Measurements from ENCODE around the gene FBN3. TPM values are rescaled to one million over a fixed set of nuclear protein-coding genes. Genes with fewer than 3 reads are reported as not detected.

The FBN3 gene
- polyA plus RNA-seq, 1 experiment = not detected

GRCh38 chr19:8185343-8186068, 36.1 kb upstream of the FBN3 start:
- Histone ChIP-seq H3K9me3 (ENCODE audit: control insufficient read depth, insufficient read depth, low read length) (no peaks in the 10 kb centered on the region), H3K27ac (ENCODE audit: low read depth, low read length) (no peak overlapping the region), H3K4me3 (ENCODE audit: low read depth, low read length) (no peak overlapping the region), H3K27me3 (ENCODE audit: control insufficient read depth, insufficient read depth, low read length) (peaks cover 6% of the 10 kb centered on the region)
- POLR2A ChIA-PET = no interaction called here
- CTCF ChIA-PET = interaction anchor here (0.7 kb wide), 1 partner anchor 215 kb away, joined by 4 read pairs; no protein-coding TSS in a partner anchor
- TF ChIP-seq CTCF (IDR thresholded peaks at IDR 0.05; ENCODE audit: low read depth, low read length) = no peak
- DNase-seq (ENCODE audit: low read depth, low spot score) = no peak

DNA sequence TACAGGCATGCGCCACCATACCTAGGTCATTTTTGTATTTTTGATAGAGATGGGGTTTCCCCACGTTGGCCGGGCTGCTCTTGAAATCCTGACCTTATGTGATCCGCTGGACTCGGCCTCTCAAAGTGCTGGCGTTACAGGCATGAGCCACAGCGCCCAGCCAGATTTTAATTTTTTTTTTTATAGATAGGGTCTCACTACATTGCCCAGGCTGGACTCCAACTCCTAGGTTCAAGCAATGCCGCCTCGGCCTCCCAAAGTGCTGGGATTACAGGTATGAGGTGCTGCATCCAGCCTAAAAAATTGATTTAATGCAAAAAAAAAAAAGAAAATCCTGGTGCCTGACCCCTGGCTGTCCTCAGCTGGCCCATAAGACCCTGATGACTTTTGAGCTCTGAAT, 34.9 kb upstream of the FBN3 start:
- no peaks in the 10 kb centered on the region for H3K9me3 ChIP-seq (ENCODE audit: control insufficient read depth, insufficient read depth, low read length)
- H3K27ac ChIP-seq (ENCODE audit: low read depth, low read length) = no peak overlapping the region
- TF ChIP-seq CTCF (IDR thresholded peaks at IDR 0.05; ENCODE audit: low read depth, low read length) = no peak
- H3K27me3 ChIP-seq (ENCODE audit: control insufficient read depth, insufficient read depth, low read length) = peaks cover 6% of the 10 kb centered on the region
- H3K4me3 ChIP-seq (ENCODE audit: low read depth, low read length) = no peak overlapping the region
- POLR2A ChIA-PET = interaction anchor here (0.7 kb wide), 1 partner anchor 9 kb away, joined by 4 read pairs; no protein-coding TSS in a partner anchor
- CTCF ChIA-PET = no interaction called here
- DNase-seq (ENCODE audit: low read depth, low spot score) = no peak

GRCh38 chr19:8180018-8180417, 30.6 kb upstream of the FBN3 start:
- no peak for TF ChIP-seq CTCF (IDR thresholded peaks at IDR 0.05; ENCODE audit: low read depth, low read length)
- ChIA-PET POLR2A (no interaction called here), CTCF (interaction anchor here (0.9 kb wide), 1 partner anchor 21 kb away, joined by 6 read pairs; no protein-coding TSS in a partner anchor)
- Histone ChIP-seq H3K27me3 (ENCODE audit: control insufficient read depth, insufficient read depth, low read length) (peaks cover 6% of the 10 kb centered on the region), H3K27ac (ENCODE audit: low read depth, low read length) (no peak overlapping the region), H3K4me3 (ENCODE audit: low read depth, low read length) (no peak overlapping the region), H3K9me3 (ENCODE audit: control insufficient read depth, insufficient read depth, low read length) (no peaks in the 10 kb centered on the region)
- DNase-seq (ENCODE audit: low read depth, low spot score) = no peak

DNA sequence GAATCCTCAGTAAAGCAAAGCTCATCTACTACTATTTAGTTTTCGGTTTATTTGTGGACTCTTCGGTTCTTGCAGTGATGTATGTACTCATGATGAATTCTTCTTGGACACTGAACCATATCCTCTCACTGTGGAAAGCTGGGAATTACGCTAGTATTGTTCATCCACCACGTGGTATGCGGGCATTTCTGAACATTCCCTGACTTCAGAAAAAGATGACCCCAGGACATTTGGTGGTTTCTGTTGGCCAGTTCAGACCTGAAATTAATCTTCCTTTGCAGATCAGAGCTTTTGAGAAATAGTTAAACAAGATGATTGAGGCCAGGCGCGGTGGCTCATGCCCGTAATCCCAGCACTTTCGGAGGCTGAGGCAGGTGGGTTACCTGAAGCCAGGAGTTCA, 25.3 kb upstream of the FBN3 start:
- ChIA-PET POLR2A (interaction anchor here (0.6 kb wide), 1 partner anchor 10 kb away, joined by 4 read pairs; no protein-coding TSS in a partner anchor), CTCF (interaction anchor here (1.4 kb wide), 1 partner anchor 172 kb away, joined by 4 read pairs; no protein-coding TSS in a partner anchor)
- DNase-seq (ENCODE audit: low read depth, low spot score) = no peak
- no peak for TF ChIP-seq CTCF (IDR thresholded peaks at IDR 0.05; ENCODE audit: low read depth, low read length)
- Histone ChIP-seq H3K27me3 (ENCODE audit: control insufficient read depth, insufficient read depth, low read length) (peaks cover 2% of the 10 kb centered on the region), H3K27ac (ENCODE audit: low read depth, low read length) (no peak overlapping the region), H3K9me3 (ENCODE audit: control insufficient read depth, insufficient read depth, low read length) (no peaks in the 10 kb centered on the region), H3K4me3 (ENCODE audit: low read depth, low read length) (no peak overlapping the region)

GRCh38 chr19:8168537-8168936, 19.1 kb upstream of the FBN3 start:
- no peak overlapping the region for H3K27ac ChIP-seq (ENCODE audit: low read depth, low read length)
- DNase-seq (ENCODE audit: low read depth, low spot score) = no peak
- ChIA-PET POLR2A (interaction anchor here (0.7 kb wide), 1 partner anchor 1352 kb away, joined by 3 read pairs; no protein-coding TSS in a partner anchor), CTCF (no interaction called here)
- H3K4me3 ChIP-seq (ENCODE audit: low read depth, low read length) = no peak overlapping the region
- H3K9me3 ChIP-seq (ENCODE audit: control insufficient read depth, insufficient read depth, low read length) = no peaks in the 10 kb centered on the region
- peaks cover 2% of the 10 kb centered on the region for H3K27me3 ChIP-seq (ENCODE audit: control insufficient read depth, insufficient read depth, low read length)
- TF ChIP-seq CTCF (IDR thresholded peaks at IDR 0.05; ENCODE audit: low read depth, low read length) = no peak

Data from AG04450 (cell line).